GM18870 (cell line): ENCODE results near the gene FGD3.
"Not testable (repeated sequence)": the region's sequence is repeated elsewhere in the genome, so short reads cannot be mapped to it uniquely, and the experiment has no call there.

Source experiments
- ATAC-seq: cut with Tn5 transposase; IDR thresholded peaks from one replicate; pipeline ENCODE4 v1.9.1; 2021; ENCODE audit warnings: moderate library complexity; ENCODE audit not compliant: unreplicated experiment

FGD3 gene

DNA sequence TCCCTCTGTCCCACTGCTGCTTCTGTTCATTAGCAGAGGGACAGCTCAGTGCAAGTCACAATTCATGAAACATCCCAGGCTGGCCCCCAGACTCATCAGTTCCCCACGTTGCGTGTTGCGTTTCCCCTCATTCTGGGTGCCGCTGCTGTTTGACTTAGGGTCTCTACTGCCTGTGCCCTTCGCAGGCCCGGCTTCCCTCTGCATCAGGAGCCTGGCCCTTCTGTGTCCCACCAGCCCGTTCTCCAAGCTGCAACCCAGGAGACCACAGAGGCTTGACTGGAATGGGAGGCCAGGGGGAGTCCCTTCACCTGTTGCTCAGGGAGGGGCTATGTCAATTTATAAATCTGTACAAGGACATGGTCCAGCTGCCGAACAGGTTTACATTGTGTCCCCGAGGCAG is 57.2 kb downstream of the FGD3 start:
- no peak for ATAC-seq

DNA sequence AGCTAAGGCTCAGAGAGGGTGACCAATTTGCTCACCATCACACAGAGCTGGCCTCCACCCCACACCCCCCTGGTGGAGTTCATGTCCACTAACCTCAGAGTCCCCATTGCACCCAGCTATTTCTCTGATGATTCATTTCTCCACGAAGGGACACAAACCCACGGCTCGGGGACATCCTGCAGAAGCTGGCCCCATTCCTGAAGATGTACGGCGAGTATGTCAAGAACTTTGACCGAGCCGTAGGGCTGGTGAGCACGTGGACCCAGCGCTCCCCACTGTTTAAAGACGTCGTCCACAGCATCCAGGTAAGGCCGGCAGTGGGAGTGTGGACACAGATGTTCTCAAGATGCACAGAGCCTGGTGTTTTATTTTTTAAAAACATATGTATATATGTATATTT is 58.6 kb downstream of the FGD3 start:
- no peak for ATAC-seq

DNA sequence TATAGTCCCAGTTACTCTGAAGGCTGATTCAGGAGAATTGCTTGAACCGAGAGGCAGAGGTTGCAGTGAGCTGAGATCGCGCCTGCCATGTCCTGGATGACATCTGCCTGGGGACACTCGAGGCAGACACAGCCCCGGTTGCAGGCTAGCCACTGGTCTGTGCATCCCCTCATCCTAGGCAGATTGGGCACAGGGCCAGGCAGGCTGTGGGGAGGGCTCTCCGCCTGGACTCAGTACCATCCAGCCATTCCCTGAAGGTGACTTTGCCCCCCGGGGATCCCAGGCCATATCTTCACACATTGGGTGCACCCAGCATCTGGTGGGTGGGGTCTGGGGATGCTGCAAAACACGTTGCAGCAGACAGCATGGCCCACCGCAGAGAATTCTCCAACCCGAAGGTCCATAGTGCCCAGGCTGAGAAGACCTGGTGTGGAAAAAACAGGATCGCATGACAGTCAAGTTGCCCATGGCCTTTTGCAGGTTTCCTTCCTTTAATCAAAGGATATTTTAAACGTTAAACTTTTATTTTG is 60.3 kb downstream of the FGD3 start:
- no peak for ATAC-seq

DNA sequence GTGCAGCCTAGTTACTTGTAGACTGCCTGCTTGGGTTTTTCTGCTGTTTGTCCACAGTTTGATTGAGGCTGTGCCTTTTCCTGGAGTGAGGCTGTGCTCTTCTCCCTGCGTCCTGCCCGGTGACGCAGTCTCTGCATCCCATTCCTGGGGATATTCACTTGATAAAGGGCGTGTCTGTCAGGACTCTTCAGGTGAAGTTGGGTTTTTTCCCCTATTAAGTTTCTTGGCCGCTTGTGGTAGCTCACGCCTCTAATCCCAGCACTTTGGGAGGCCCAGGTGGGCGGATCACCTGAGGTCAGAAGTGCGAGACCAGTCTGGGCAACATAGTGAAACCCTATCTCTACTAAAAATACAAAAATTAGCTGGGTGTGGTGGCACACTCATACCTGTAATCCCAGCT is 61.1 kb downstream of the FGD3 start:
- no peak for ATAC-seq

DNA sequence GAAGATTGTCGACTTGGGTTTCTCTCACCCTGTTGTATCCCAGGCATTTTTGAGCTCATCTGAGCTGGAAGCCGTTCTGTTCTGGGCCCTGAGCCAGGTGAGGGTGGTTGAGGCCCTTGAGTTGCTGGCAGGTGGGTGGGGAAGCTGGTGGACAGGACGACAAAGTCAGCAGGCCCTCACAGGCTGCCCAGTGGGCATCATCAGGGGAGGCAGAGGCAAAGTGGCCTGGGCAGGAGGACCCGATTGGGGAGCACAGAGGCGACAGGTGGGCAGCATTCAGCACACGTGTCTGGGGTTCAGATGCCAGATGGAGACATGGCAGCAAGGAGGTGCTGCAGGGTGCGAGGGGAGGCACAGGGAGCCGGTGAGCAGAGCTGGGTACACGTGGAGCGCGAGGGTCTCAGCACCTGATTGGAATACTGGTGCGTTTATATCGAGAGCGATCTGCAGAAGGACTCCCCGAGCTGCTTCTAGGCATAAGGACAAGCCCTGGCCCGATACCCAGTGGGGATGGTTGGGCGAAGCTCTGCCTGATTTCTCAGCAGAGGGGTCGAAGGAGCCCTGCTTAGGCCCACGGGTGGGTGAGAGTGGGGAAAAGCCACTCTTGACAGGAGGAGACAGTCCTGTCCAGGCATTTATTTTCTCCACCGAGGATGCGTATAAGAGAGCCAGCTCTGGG is 62.2 kb downstream of the FGD3 start:
- ATAC-seq: no peak

GRCh38 chr9:93010056-93010455 is 62.7 kb downstream of the FGD3 start:
- ATAC-seq: no peak

GRCh38 chr9:93010704-93011103 is 63.4 kb downstream of the FGD3 start:
- no peak for ATAC-seq

DNA sequence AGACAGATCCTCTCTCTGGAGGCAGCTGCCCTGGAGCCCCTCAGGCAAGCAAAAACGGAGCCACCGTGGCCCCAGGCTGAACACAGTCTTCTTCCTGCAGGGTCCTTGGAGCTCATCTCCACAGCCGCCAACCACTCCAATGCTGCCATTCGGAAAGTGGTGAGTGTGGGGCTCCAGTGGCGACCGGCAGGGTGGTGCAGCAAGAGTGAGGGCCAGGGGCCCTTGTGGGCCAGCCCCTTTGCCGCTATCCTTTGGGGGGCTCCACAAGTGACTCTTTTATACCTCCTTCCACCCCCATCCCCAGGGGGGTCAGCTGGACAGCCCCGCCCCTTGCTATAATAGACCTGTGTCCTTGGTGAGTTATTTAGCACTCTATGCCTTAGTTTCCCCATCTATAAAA is 63.8 kb downstream of the FGD3 start:
- ATAC-seq: no peak

DNA sequence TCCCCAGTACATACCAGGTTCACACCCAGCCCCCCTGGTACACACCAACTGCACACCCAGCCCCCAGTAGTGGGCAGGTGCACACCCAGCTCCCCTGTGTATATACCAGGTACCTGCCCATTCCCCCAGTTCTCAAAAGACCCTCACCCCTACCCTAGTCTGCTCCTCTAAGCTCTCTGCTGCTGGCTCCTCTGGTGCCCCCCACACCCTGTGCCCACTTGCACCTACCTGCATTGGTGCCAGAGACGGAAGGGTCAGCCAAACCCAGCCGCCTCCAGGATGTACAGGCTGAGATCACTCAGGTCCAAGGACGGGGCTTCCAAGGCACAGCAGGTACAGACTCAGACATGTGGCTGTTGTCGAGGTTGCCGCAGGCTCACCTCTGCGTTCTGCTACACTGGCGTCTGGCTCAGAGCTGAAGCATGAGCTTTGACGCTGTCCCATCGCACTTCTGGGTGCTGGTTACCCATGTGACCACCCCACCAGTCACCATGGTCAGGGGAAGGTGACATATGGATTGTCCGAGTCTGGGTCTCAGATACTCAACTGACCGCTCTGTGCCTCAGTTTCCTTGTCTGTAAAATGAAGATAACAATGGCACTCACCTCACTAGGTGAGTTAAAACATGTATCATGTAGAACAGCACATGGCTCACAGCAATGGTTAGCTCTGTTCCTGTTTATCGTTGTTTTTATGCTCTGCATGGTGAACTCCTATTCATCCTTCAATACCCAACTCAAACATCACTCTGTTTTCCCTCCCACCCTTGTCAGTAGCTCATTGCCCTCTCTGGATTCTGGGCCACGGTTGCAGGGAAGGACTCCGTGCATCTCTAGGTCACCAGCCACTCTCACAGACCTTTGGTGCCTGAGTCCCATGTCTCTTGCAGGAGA is 65.9 kb downstream of the FGD3 start:
- no peak for ATAC-seq

DNA sequence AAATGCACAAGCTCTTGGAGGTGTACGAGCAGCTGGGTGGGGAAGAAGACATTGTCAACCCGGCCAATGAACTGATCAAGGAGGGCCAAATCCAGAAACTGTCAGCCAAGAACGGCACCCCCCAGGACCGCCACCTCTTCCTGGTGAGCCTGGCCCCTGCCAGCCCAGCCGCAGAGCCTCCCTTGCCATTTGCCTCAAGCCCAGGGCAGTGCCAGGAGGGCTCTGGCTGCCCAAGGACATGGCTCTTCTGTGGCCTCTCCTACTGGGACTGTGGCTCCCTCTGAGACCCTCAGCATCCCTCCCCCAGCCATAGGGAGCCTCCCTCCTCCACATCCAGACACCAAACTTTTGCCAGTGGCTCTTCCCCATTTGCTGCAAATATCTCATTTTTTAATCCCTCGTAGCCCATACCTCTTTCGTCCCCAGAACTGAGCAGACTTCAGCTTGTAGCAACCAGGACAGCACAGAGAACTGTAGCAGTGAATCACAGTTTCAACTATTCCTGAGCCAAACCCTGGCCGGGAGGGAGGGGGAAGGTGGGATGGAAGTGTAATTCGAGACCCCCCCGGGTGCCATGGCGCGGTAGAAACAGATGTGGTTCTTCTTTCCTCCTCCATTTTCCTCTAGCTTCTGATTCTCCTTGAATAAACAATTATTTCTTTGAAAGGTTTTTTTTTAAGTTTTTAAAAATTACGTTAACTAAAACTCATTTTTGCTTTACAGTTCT is 66.7 kb downstream of the FGD3 start:
- ATAC-seq: no peak

DNA sequence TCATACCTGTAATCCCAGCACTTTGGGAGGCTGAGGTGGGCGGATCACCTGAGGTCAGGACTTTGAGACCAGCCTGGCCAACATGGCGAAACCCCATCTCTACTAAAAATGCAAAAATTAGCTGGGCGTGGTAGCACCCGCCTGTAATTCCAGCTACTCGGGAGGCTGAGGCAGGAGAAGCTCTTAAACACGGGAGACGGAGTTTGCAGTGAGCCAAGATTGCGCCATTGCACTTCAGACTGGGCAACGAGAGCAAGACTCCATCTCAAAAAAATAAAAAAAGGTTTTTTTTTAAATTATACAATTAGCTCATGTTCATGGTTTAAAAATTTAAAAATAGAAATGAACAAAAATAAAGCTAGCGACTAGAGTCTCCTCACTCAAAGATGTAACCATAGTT is 67.9 kb downstream of the FGD3 start:
- ATAC-seq: not testable (repeated sequence)

DNA sequence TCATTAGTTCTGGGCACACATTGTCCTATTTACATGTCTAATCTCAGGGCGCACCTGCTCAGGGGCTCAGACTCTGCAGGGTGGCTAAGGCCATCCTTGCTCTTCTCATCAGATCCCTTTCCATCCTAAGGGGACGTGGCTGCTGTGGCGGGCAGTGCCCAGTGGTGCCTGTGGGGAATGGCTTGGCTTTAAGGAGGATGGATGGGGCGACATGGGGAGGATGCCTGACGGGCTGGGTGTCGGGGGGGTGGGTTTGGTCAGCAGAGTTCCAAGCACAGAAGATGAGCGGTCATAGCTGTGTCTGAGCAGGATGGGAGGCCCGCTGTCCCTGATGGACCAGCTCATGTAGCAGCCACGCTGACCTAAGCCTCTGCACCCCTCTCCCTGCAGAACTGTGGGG is 70.3 kb downstream of the FGD3 start:
- no peak for ATAC-seq

GRCh38 chr9:93020151-93020550 is 72.8 kb downstream of the FGD3 start:
- no peak for ATAC-seq

- no peak for ATAC-seq
Observed at GRCh38 chr9:93020771-93021670, 73.7 kb downstream of the FGD3 start.

- no peak for ATAC-seq
Observed at GRCh38 chr9:93022066-93022465, 74.7 kb downstream of the FGD3 start.

DNA sequence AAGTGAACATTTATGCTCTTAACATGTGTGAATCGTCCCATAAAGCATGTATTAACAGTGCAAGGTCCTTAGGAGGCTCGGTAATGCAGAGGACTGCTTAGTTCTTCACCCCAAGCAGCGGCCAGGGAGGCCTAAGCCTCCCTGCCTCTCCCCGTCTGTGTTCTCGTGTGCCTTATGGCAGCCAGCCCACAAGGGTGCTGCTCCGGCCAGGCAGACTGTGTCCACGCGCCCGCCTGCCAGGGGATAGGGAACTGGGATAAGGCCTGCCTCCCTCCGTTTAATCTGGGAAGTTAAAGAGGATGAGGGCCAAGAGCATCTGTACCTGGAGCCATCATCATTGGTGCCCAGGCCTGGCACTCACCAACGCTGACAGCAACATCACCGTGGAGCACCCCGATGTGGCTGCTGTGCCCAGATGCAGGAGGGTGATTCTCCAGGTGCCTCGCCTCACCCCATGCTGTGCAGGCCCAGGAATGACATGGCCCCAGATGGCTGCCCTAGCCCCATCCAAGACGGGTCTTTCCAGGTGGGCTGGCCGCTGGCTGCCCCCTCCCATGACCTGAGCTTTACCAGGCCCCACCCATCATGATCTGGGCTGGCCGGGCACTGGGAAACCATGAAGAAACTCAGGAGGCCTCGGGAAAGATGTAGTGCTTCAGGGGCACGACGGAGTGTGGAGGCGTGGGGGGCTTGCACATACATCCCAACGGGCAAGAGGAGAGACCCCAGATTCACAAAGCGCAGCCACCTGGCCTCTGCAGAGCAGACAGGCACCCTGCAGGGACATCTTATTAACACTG is 75.6 kb downstream of the FGD3 start:
- ATAC-seq: no peak

- ATAC-seq: no peak
Observed at GRCh38 chr9:93023521-93023815, 76.1 kb downstream of the FGD3 start.

DNA sequence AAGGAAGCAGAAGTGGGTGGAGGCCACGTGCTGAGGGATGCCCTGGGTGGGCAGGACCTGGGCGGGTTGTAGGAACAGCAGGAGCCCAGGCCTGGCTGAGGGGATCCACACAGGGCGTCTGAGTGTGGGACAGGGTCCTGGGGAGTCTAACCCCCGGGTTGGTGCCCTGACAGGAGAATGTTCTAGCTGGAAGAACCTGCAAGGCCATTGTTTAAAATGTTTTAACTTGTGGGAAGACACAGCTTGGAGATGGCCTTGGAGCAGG is 77.3 kb downstream of the FGD3 start:
- no peak for ATAC-seq

- no peak for ATAC-seq
Observed at GRCh38 chr9:93024986-93025630, 77.8 kb downstream of the FGD3 start.

DNA sequence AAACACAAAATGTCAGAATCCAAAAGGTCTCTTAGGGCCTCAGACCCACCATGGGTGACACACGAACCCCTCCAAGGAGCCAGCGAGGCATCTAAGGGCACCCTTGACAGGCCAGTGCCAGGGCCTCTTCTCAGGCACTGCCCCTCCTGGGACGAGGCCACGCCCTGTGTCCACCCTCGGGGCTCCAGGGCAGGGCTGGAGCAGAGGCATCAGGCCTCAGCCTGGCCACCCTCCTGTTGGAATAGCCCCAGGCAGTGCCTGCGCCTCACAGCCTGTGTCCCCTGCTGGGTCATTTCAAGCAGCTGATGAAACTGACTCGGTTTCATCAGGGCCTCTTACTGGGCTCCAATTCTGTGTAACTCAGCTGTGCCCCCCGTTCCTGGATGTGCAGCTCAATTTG is 78.4 kb downstream of the FGD3 start:
- ATAC-seq: no peak
